Ectodermal cell (in vitro differentiated cells): Measurements from ENCODE around the gene HOXD1.

ENCODE experiments used
- H3K27ac ChIP-seq: 2 replicates; pipeline ENCODE4 v1.7.0; 2013; ENCODE audit warnings: mild to moderate bottlenecking, low read depth, low read length; ENCODE audit not compliant: insufficient read depth, poor library complexity, severe bottlenecking
- H3K27me3 ChIP-seq: 2 replicates; pipeline ENCODE4 v1.7.0; 2013; ENCODE audit warnings: mild to moderate bottlenecking, low read length; ENCODE audit not compliant: insufficient read depth, control insufficient read depth, poor library complexity, severe bottlenecking
- H3K36me3 ChIP-seq: one replicate; pipeline ENCODE4 v1.7.0; 2013; ENCODE audit warnings: low read length; ENCODE audit not compliant: control insufficient read depth, insufficient read depth
- H3K4me1 ChIP-seq: one replicate; pipeline ENCODE4 v1.7.0; 2013; ENCODE audit warnings: low read length; ENCODE audit not compliant: control insufficient read depth, insufficient read depth
- H3K4me3 ChIP-seq: 2 replicates; pipeline ENCODE4 v1.7.0; 2013; ENCODE audit warnings: low read depth, low read length, control low read depth; ENCODE audit not compliant: insufficient read depth
- H3K9me3 ChIP-seq: 2 replicates; pipeline ENCODE4 v1.7.0; 2013; ENCODE audit warnings: mild to moderate bottlenecking, low read length, moderate library complexity; ENCODE audit not compliant: control insufficient read depth
- WGBS, 2 experiments: methylation state at CpG; one replicate each; pipeline ENCODE4 v1.1.7; 2013; ENCODE audit warnings: missing lambda C conversion rate in 2 of 2; 5-methylcytosine and 5-hydroxymethylcytosine counted together

HOXD1 gene

DNA sequence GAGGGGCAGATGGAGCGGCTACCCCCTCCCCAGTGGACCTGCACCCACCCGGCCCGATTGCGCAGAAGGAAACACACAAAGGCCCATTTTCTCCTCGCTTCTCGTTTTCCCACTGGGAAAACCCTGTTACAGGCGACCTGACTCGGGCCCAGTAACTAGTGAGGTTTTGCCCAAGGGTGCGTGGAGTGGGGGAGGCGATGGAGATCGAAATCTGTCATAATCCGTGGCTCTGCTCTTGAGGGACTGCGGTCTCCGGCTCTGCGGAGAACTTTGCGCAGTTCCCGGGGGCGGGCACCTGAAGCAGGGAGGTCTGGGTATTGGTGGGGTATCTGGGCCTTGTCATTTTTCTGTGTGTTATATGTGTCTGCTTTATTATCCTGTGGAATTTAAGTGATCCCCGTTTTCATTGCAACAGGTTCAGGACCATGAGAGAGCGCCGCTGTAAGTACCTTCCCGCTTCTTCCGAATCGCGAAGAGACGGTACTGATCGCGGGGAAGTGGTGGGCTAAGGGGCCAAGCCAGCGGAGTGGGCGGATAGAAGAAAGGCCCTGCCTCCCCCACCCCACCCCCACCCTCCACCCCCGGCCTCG, 41.2 kb upstream of the HOXD1 start:
- Histone ChIP-seq H3K4me1 (no peaks in the 10 kb centered on the region), H3K9me3 (no peaks in the 10 kb centered on the region), H3K36me3 (no peaks in the 10 kb centered on the region), H3K27ac (no peak overlapping the region), H3K4me3 (no peak overlapping the region), H3K27me3 (peaks cover 100% of the 10 kb centered on the region)
- WGBS, 2 experiments: 14 to 16% methylated on average over 29 to 32 of the region's 32 CpGs

DNA sequence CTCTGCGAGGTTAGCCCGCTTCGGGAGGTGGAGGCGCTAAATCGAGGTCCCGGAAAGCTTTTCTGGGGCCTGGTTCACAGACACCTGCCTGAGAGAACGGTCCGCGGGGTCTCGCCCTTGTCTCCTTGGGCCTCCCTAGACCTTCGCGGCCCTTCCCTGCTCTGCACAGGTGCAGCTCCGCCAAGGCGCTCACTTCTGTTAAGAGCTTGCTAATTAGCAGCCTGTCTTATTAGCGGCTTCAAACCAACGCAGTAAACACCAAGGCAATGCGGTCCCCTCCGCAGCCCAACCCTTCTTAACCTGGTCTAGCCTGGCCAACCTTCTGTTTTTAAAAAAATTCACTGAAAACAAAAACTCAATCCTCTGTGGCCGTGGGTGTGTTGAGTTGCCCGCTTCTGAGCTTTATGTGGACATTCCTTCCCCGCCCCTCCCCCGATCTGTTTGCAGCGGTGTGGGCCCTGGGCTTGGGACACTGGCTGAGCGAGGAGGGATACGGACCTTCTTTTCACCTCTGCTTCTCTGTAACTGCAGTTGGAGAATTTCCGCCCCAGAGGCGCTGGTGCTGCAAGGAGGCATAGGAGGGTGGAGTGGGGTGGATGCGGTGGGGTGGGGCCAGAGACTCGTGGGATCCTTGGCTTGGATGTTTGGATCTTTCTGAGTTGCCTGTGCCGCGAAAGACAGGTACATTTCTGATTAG, 40.5 kb upstream of the HOXD1 start:
- Histone ChIP-seq H3K27me3 (peaks cover 100% of the 10 kb centered on the region), H3K27ac (no peak overlapping the region), H3K4me3 (no peak overlapping the region), H3K4me1 (no peaks in the 10 kb centered on the region), H3K36me3 (no peaks in the 10 kb centered on the region), H3K9me3 (no peaks in the 10 kb centered on the region)
- 4 to 5% methylated on average over 31 of the region's 31 CpGs for WGBS, 2 experiments

DNA sequence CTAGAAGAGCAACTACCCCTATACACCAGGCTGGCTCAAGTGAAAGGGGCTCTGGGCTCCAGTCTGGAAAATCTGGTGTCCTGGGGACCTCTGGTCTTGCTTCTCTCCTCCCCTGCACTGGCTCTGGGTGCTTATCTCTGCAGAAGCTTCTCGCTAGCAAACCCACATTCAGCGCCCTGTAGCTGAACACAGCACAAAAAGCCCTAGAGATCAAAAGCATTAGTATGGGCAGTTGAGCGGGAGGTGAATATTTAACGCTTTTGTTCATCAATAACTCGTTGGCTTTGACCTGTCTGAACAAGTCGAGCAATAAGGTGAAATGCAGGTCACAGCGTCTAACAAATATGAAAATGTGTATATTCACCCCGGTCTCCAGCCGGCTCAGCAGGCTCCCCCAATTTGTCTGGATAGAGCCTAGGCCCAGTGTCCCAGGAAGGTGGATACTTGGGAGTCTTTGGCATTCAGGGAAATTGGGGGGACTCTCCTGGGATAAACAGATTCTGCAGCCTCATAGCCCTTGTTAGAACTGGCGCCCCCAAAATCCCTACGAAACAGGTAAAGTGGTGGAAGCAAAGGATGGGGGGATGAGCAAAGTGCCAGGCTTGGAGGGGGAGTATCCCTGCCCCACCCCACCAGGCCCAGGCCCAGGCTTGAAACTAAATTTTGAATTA, 39.6 kb upstream of the HOXD1 start:
- Histone ChIP-seq H3K4me3 (no peak overlapping the region), H3K36me3 (no peaks in the 10 kb centered on the region), H3K9me3 (no peaks in the 10 kb centered on the region), H3K27me3 (peaks cover 100% of the 10 kb centered on the region), H3K27ac (no peak overlapping the region), H3K4me1 (no peaks in the 10 kb centered on the region)
- WGBS, 2 experiments: 26% methylated on average over 11 of the region's 11 CpGs

DNA sequence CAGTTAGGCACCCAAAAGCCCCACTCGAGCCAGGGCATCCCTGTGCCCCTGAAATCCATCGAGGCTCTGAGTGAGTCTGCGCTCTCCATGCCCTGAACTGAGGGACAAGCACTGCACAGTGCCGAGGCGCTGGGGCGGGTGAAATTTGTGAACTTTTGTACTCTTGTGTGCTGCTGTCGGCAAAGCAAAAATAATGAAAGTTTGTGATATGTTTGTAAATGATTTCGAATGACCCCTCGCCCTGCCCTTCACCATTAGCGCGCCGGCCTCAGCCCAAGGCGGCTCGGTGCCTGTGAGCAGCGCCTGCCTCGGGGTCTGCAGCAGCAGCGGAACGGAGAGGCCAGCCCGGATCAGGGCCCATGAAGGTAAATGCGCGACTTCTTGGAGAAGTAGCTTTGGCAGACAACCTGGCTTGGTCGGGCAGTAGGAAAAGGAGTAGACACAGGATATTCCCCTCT, 39.0 kb upstream of the HOXD1 start:
- no peak overlapping the region for H3K4me3 ChIP-seq
- no peaks in the 10 kb centered on the region for H3K4me1 ChIP-seq

DNA sequence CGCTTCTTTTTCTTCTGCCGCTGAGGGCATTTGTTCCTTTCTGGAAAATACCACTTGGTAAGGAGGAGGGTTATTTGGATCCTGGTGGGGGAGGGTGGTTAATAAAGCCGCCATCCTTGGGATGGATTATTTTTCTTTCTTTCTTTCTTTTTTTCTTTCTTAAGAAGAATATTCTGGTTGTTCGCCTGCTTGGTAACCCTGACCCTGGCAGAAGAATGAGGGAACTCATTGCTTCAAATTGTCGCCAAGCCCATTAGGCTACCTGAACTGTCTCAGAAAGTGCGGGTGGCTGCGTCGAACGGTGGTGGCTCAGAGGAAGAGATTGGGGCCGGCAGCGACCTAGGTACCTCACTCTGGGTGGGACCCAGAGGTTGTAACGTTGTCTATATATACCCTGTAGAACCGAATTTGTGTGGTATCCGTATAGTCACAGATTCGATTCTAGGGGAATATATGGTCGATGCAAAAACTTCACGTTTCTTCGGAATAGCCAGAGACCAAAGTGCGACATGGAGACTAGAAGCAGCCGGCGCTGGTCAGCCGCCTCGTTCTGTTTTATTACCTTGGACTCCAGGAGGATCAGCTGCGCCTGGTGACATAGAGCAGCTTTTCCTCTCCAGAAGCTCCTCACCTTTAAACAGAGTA, 38.4 kb upstream of the HOXD1 start:
- no peak overlapping the region for H3K27ac ChIP-seq
- no peaks in the 10 kb centered on the region for H3K4me1 ChIP-seq
- 12% methylated on average over 23 to 24 of the region's 24 CpGs for WGBS, 2 experiments
- H3K9me3 ChIP-seq: no peaks in the 10 kb centered on the region
- H3K4me3 ChIP-seq: no peak overlapping the region
- H3K27me3 ChIP-seq: peaks cover 100% of the 10 kb centered on the region
- no peaks in the 10 kb centered on the region for H3K36me3 ChIP-seq

More for the DNA sequence above, 39.0 kb upstream of the HOXD1 start:
- 8 to 10% methylated on average over 22 of the region's 22 CpGs for WGBS, 2 experiments
- Histone ChIP-seq H3K36me3 (no peaks in the 10 kb centered on the region), H3K9me3 (no peaks in the 10 kb centered on the region), H3K27ac (no peak overlapping the region), H3K27me3 (peaks cover 100% of the 10 kb centered on the region)

DNA sequence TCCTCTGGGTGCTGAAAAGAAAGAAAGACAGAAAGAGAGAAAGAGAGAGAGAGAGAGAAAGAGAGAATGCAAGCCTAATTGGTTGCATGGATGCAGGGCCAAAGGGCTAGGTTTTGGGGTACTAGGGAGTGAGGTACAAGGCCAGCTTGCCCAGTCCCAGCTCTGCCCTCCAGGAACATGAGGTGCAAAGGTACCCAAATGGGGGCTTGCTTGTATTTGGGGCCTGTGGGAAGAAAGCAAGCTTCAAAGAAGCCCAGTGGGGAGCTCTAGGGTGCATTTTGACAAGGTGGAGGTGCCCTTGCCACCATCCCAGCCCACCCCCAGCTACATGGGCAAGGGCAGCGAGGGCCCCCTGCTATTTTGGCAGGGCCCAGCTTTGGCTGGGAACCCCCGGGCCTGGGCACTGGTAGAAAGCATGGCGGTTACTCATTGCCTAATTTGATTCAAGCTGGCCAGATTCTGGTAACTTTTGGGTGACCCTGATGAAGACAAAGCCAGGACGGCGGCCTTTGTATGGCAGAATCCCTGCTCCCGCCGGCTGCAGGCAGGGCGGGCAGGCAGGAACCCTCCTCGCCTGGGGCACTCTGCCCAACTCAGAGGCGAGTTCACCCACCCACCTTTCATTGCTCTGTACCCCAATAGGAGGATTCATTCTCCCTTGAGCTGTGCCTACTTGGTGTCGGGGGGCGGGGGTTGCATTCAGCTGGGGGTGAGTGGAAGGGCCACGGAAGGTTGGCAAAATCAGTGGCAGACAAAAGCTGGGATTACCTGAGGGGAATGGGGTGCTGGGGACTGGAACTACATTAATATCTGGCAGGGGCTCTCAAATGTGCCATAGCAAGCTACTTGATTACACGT, 37.7 kb upstream of the HOXD1 start:
- Histone ChIP-seq H3K4me1 (no peaks in the 10 kb centered on the region), H3K4me3 (no peak overlapping the region), H3K9me3 (no peaks in the 10 kb centered on the region), H3K36me3 (no peaks in the 10 kb centered on the region), H3K27me3 (peaks cover 100% of the 10 kb centered on the region), H3K27ac (no peak overlapping the region)
- 12 to 13% methylated on average over 14 of the region's 14 CpGs for WGBS, 2 experiments

DNA sequence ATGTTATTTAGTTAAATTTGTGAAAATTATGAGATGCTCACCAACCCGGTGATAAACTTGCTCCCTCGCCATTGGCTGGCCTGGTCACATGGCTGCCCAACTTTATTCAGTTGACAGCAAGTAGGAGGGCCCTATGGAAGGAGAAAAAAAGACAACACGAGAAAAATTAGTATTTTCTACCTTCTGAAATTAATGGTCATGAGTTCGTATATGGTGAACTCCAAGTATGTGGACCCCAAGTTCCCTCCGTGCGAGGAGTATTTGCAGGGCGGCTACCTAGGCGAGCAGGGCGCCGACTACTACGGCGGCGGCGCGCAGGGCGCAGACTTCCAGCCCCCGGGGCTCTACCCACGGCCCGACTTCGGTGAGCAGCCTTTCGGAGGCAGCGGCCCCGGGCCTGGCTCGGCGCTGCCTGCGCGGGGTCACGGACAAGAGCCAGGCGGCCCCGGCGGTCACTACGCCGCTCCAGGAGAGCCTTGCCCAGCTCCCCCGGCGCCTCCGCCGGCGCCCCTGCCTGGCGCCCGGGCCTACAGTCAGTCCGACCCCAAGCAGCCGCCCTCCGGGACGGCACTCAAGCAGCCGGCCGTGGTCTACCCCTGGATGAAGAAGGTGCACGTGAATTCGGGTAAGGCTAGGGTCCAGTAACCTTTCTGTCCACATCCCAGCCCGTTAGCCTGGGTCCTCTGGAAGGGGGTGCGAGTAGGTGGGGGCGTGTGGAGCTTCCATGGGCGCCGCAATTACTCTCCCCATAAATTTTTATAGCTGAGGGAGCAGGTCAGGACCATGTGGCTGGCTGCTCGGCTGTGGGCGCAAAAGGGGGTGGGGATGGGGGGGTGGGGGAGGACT, 36.8 kb upstream of the HOXD1 start, which contains the start of gene HOXD4:
HOXD4 (plus strand) TSS at position 109 of the 846 bp plus-strand sequence; CDS start at position 193, 84 bp downstream.
- H3K4me3 ChIP-seq: no peak within 1 kb of the TSS
- no peak within 1 kb of the TSS for H3K27ac ChIP-seq
- H3K27me3 ChIP-seq: peaks cover 100% of the 10 kb centered on the region
- no peaks in the 10 kb centered on the region for H3K9me3 ChIP-seq
- no peaks in the 10 kb centered on the region for H3K36me3 ChIP-seq
- no peaks in the 10 kb centered on the region for H3K4me1 ChIP-seq
- WGBS, 2 experiments: 4% methylated on average over 54 to 55 of the region's 55 CpGs

DNA sequence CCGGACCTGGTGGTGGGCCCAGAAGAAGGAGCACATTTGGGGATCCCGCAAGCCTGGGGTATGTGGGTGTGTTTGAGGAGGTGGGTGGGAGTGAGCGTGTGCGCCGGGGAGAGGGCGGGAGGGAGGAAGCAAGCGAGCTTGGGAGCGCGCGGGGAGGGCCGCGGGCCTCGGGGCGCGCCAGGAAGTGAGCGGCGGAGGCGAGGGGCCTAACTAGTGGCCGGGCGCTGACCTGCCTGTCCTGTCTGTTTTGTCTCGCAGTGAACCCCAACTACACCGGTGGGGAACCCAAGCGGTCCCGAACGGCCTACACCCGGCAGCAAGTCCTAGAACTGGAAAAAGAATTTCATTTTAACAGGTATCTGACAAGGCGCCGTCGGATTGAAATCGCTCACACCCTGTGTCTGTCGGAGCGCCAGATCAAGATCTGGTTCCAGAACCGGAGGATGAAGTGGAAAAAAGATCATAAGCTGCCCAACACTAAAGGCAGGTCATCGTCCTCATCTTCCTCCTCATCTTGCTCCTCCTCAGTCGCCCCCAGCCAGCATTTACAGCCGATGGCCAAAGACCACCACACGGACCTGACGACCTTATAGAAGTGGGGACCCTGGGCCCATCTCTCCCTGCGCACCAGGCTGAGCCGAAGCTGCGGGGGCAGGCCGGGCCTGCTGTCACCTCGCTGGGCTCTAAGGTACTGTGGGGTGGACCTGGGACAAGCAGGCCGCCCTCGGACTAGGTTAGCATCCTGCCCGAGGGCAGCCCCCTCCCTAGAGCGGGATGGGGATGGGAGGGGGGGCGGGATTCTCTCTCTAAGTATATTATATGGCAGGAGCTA, 35.9 kb upstream of the HOXD1 start:
- Histone ChIP-seq H3K27ac (no peak overlapping the region), H3K4me3 (no peak overlapping the region), H3K36me3 (no peaks in the 10 kb centered on the region), H3K27me3 (peaks cover 100% of the 10 kb centered on the region), H3K4me1 (no peaks in the 10 kb centered on the region), H3K9me3 (no peaks in the 10 kb centered on the region)
- WGBS, 2 experiments: 5 to 6% methylated on average over 47 to 48 of the region's 48 CpGs
